IPS-18c (cell line): ENCODE results near the gene PIM1.
"Not testable (repeated sequence)": the region's sequence is repeated elsewhere in the genome, so short reads cannot be mapped to it uniquely, and the experiment has no call there.

Experiments used
- H3K4me3 ChIP-seq: 2 replicates; pipeline ENCODE4 v1.7.0; 2013; ENCODE audit warnings: low read depth, mild to moderate bottlenecking, low read length, moderate library complexity; ENCODE audit not compliant: insufficient read depth
- H3K9me3 ChIP-seq: one replicate; pipeline ENCODE4 v1.6.1; 2013; ENCODE audit warnings: mild to moderate bottlenecking, low read length, moderate library complexity; ENCODE audit not compliant: control insufficient read depth, insufficient read depth

PIM1 gene

DNA sequence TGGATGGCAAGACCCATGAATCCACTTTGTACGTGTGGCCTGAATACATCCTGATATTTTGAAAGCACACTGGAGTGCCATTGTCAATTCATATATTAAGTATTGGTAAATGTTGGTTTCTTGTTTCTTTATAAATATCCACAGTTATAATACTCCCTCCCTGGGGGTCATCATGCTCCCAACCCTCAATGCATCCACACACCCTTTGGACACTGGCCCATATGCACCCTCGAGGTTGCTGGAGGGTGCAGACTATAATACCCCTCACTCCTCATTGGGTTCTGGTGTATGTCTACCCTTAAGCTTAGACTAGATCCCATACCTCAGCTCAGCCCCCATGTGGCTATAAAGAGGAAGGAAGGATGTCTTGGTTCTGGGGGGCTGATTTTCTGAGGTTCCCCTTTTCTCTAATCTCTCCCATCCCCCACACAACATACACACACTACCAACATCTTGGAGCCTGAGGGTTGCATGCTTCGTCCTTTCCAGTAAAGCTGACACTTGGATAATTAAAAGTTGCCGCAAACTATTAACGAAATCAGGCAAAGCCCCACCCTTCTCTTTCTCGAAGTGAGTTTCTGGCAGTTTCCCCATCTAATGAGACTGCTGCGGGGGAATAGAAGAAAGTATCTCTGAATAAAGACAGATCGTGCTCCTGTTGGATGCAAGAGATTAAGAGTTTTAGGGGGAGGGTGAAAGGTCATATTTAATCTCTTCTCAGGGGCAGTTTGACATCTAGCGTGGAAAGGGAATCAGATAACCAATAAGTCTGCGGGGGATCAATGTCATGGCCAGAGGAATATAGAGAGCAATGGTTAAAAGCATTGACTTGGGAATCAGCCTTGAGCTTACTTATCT, 7.4 kb downstream of the PIM1 start:
- H3K4me3 ChIP-seq = no peak overlapping the region
- H3K9me3 ChIP-seq = no peaks in the 10 kb centered on the region

DNA sequence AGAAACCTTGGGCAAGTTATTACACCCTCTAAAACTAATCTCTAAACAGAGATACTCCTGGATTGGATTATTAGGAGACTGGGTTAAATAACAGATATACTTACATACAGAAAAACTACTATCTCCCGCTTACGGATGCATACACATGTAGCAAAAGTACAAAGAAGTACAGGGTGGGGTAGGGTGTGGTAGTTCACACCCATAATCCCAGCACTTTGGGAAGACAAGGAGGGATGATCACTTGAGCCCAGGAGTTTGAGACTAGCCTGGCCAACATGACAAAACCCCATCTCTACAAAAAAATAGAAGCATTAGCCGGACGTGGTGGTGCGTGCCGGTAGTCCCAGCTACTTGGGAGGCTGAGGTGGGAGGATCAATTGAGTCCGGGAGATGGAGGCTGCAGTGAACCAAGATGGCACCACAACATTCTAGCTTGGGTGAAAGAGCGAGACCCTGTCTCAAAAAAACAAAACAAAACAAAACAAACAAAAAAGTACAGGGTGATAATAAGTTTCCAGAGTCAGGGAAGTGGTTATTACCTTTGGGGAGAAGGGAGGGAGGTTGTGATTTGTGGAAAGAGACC, 8.1 kb downstream of the PIM1 start:
- H3K9me3 ChIP-seq = no peaks in the 10 kb centered on the region
- H3K4me3 ChIP-seq = no peak overlapping the region

DNA sequence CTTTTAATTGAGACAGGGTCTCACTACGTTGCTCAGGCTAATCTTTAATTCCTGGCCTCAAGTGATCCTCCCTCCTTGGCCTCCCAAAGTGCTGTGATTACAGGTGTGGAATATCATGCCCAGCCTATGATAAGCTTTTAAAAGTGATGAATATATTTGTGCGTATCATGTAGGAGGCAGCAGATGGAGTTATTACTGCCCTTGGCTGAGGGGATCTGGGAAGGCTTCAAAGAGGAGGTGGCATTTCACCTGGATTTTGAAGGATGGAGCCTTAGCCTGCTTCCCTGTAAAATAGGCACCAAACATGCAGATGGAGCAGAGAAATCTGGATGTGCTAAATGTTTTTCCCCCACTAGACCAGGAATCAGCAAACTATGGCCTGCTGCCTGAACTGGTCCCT, 10.1 kb downstream of the PIM1 start:
- Histone ChIP-seq H3K9me3 (no peaks in the 10 kb centered on the region), H3K4me3 (no peak overlapping the region)

DNA sequence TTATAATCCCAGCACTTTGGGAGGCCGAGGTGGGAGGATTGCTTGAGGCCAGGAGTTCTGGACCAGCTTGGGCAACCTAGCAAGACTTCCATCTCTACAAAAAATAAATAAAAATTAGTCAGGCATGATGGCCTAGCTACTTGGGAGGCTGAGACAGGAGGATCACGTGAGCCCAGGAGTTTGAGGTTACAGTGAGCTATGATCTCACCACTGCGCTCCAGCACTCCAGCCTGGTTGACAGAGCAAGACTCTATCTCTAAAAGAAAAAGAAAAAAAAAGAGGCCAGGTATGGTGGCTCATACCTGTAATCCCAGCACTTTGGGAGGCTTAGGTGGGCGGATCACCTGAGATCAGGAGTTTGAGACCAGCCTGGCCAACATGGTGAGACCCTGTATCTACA, 10.7 kb downstream of the PIM1 start:
- H3K9me3 ChIP-seq, H3K4me3 ChIP-seq: not testable (repeated sequence)

DNA sequence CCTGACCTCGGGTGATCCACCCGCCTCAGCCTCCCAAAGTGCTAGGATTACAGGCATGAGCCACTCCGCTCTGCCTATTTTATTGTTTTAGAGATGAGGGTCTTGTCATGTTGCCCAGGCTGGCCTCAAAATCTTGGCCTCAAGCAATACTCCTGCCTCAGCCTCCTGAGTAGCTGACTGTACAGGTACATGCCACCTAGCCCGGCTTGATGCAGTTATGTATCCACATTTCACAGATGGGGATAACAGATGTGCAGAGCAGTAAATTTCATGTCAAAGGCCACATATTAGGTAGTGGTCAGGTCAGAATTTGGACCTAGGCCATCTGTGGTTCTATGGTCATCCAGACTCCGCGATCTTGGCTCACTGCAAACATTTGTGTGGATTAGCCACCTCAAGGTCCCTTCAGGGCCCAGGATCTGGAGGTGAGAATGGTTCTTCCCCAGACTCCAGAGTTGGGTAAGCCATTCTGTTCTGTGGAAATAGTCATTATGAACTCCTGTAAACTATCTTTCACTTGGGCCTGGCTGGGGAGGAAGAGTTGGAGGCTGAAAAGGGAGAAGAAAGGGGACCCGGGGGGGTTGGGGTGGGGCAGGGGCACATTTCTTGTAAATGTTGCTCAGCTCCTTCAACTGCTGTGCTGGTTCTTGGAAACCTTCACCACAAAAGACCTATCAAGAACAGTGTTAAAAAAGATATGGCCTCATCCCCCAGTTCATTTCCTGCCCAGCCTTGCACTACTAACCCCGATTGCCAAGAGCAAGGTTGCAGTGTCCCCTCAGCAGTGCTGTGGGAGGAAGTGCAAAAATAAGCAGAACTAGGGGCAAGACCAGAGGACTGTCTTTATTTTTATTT, 13.0 kb downstream of the PIM1 start:
- no peaks in the 10 kb centered on the region for H3K9me3 ChIP-seq
- H3K4me3 ChIP-seq = no peak overlapping the region

DNA sequence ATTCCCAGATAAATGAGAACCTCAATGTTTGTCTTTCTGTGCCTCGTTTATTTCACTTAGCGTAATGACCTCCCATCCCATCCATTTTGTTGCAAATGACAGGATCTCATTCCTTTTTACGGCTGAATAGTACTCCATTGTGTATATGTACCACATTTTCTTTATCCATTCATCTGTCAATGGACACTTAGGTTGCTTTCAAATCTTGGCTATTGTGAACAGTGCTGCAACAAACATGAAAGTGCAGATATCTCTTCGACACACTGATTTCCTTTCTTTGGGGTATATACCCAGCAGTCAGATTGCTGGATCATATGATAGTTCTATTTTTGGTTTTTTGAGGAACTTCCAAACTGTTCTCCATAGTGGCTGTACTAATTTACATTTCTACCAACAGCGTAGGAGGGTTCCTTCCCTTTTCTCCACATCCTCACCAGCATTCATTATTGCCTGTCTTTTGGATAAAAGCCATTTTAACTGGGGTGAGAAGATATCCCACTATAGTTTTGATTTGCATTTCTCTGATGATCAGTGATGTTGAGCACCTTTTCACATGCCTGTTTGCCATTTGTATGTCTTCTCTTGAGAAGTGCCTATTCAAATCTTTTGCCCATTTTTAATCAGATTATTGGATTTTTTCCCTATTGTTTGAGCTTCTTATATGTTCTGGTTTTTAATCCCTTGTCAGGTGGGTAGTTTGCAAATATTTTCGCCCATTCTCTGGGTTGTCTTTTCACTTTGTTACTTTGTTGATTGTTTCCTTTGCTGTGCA, 16.2 kb downstream of the PIM1 start:
- H3K9me3 ChIP-seq, H3K4me3 ChIP-seq: not testable (repeated sequence)

DNA sequence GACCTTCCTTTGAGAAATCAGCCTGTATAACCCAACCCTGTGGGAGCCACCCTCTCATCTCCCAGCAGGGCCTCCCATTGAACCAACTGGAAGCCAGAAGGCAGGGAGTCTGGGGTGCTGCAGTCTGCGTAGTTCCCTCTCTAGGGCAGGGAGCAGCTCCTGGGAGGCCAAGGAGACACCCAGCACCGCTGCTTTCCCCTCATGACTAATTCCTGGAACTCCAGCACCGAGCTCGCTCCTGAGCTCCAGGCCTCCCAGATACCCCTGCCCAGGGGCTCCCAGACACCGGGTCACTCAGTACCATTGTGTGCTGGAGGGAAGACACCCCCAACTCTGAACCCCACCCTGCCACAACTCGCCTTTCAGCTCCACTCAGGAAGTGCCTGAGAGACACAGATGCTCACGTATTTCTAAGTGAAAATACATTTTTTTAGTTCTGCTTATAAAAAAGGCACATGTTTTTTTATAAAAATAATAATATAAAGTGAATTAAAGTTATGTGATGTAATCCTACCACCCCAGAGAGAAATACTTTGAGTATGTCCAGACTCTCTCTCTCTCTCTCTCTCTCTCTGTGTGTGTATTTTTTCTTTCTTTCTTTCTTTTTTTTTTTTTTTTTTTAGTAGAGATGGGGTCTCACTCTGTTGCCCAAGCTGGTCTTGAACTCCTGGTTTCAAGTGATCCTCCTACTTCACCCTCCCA, 17.5 kb downstream of the PIM1 start:
- H3K9me3 ChIP-seq = peaks cover 2% of the 10 kb centered on the region
- no peak overlapping the region for H3K4me3 ChIP-seq

DNA sequence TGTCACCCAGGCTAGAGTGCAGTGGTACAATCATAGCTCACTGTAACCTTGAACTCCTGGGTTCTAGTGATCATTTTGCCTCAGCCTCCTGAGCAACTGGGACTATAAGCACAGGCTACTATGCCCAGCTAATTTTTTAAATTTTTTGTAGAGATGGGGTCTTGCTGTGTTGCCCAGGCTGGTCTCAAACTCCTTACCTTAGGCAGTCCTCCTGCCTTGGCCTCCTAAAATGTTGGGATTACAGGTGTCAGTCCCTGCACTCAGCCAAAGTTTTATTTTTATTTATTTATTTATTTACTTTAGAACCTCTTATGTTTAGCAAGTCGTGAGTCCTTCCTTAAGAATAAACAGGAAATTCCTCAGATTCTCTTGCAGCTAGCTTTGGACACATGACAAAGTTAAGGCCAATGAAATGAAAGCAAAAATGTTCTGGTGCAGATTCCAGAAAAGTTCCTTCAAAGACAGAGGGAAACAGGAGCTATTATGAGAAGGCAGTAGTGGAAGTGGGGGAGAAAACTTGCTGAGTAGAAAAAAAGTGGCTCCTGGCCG, 19.1 kb downstream of the PIM1 start:
- H3K4me3 ChIP-seq = no peak overlapping the region
- peaks cover 2% of the 10 kb centered on the region for H3K9me3 ChIP-seq

DNA sequence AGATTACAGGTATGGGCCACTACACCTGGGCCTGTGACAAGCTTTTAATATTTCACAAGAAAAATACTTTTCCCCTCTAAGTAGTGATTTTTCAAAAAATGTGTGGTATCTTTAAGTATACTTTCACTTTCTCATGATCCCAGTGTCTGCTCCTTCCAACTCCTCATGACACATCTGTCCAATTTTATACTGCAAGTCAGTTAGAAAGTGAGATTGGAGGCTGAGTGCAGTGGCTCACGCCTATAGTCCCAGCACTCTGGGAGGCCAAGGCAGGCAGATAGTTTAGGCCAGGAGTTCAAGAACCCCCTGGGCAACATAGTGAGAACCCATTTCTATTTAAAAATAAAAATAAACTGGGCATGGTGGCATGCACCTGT, 20.2 kb downstream of the PIM1 start:
- no peak overlapping the region for H3K4me3 ChIP-seq
- peaks cover 2% of the 10 kb centered on the region for H3K9me3 ChIP-seq

DNA sequence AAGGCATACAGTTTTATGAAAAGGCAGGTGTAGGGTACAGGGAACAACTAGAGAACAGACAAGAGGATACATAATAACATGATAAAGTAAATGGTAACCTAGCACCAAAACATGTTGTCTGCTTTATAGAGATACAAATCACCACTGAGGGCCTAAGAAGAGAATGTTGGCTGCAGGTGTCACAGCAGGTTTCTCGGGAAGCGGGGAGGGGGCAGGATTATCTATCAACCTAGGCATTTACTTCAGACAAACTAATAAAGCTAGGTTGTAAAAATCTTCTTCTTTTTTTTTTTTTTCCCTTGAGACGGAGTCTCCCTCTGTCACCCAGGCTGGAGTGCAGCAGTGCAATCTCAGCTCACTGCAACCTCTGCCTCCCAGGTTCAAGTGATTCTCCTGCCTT, 22.7 kb downstream of the PIM1 start:
- Histone ChIP-seq H3K4me3 (no peak overlapping the region), H3K9me3 (peaks cover 2% of the 10 kb centered on the region)

DNA sequence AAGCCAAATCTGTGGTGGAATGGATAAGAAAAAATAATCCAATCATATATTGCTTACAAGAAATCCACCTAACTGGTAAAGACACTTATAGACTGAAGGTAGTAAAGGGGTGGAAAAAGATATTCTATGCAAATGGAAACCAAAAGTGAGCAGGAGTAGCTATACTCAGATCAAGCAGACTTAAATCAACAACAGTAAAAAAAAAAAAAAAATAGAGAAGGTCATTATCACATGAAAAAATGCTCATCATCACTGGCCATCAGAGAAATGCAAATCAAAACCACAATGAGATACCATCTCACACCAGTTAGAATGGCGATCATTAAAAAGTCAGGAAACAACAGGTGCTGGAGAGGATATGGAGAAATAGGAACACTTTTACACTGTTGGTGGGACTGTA, 24.9 kb downstream of the PIM1 start:
- not testable (repeated sequence) for H3K4me3 ChIP-seq, H3K9me3 ChIP-seq

DNA sequence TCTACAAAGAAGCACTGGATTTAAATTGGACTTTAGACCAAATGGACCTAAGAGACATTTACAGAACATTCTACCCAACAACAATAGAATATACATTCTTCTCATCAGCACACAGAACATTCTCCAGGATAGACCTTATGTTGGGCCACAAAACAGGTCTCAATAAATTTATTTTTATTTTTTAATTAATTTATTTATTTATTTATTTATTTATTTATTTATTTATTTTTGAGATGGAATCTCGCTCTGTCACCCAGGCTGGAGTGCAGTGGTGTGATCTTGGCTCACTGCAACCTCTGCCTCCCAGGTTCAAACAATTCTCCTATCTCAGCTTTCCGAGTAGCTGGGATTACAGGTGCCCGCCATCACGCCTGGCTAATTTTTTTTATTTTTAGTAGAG, 26.5 kb downstream of the PIM1 start:
- not testable (repeated sequence) for H3K4me3 ChIP-seq, H3K9me3 ChIP-seq

DNA sequence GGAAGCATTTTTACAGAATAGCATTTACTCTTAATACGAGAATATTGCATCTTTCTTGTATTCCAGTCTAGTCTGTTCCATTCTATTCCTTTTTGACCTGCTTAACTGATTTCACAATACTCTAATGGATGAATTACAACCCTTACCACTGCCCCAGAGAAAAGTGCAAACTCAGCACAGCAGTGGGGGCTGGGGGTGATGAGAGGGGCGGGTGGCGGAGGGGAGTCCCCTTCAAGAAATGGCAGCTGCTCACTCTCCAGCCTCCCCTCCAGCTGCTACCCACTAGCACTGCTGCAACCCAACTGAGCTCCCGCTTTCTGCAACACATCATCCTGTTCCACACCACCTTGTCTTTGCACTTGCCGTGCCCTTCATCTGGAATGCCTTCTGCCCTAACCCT, 30.1 kb downstream of the PIM1 start:
- no peak overlapping the region for H3K4me3 ChIP-seq
- no peaks in the 10 kb centered on the region for H3K9me3 ChIP-seq

DNA sequence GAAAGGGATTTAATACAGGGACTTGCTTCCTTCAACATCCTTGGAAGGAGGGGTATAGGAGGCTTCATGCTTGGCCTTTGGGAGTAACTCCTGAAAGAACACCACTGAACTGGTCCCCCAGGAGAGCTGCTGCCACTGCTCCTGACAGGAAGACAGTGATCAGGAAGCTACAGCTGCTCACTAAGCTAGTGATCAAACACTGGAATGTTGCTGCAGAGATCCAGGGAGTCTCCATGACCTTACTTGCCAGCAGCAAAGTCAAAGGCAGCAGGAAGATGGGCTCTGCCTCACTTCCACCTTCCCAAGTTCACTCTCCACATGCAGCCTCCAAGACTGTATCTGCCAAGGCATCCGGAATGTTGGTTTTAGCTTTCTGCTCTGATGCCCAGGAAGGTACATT, 31.8 kb downstream of the PIM1 start:
- Histone ChIP-seq H3K9me3 (no peaks in the 10 kb centered on the region), H3K4me3 (no peak overlapping the region)

DNA sequence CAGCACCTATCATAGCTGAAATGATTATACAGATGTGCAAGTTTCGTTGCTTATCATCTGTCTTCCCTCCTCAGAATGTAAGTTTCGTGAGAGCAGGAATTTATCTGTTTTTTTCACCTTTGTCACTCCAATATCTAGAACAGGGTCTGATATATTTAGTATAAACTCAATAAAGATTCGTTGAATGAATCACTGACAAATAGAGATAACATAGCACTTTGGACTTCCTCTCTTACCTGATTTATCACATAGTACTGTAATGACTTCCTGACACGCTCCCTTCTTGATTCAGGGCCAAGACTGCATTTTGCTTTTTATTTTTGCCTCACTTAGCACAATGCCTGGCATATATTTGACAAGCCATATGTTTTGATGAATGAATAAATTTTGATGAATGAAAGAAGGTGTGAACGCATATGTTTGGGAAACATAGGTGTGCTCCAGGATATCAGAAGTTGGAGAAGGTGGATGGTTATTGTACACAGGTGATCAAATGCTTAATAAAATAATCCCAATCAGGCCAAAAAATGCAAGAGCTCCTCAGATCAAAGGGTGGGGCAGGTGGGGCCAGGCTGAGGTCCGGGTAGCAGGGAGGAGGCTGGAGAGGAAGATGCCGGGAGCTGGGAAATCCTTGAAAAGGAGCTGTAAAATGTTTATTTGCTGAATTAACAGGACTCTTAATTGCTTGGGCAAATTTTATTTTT, 33.0 kb downstream of the PIM1 start:
- Histone ChIP-seq H3K9me3 (no peaks in the 10 kb centered on the region), H3K4me3 (no peak overlapping the region)
